Fibroblast of peridontal ligament (primary cell): ENCODE results near the gene DTNBP1.

Experiments
- DNase-seq: peaks from one replicate; pipeline ENCODE4 v3.0.0-alpha.2; 2010; ENCODE audit errors: extremely low read depth

The DTNBP1 gene

DNA sequence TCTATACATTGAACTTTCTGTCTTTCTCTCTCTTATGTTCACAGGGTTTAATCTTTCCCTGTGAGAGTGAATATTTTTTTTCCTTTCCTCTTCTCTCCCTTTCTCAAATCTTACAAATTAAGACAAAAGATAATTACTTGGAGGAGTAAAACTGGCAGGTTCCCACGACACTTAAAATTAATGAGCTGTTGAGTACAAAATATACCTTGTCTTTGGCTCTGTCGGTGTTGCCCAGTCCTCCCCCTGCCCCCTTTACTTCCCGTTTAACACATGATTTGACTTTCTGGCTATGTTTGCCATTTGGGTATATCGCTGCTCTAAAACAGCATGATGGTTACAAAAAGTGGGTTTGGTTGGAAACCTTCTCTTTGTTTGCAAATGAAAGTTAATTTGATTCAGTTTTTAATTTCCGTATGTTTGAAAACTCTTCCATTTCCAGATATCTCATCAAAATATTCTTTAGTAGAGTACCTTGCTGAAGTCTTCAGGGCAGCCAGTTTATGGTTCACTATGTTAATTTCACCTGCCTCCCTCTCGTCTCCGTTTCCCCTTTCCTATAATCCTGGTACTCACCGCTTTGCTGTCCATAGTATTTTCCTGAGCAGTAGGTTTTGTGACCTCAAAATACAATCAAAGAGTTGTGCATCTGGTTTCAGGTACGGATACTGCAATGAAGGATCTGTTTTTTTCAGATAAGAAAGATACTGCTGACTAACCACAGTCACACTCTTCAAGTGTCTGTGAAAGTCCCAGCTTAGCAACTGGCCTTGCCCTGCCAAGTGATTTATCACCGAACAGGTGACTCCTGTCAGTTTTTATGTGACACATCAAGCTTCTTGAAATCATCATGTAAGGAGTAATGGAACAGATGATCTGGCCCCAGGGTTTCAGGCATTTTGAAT is 181.2 kb downstream of the DTNBP1 start:
- DNase-seq: no peak

DNA sequence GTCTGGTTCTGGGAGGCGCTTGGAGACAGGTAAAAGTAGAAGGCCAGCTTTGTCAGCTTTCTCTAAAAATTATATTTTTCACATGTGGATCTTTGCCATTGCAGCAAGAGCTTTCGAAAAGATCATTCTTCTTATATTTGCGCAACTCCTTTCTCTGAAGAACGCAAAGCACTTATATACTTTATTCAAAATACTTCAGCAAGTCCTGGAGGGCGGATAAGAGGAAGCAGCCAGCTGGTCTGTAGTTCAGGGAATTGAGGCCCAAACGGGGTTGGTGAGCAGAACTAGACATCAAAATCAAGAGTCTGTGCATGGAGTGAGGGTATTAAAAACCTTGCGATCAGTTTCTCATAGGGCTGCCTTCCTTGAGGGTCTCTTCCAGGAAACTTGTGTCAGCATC is 182.3 kb downstream of the DTNBP1 start:
- no peak for DNase-seq

DNA sequence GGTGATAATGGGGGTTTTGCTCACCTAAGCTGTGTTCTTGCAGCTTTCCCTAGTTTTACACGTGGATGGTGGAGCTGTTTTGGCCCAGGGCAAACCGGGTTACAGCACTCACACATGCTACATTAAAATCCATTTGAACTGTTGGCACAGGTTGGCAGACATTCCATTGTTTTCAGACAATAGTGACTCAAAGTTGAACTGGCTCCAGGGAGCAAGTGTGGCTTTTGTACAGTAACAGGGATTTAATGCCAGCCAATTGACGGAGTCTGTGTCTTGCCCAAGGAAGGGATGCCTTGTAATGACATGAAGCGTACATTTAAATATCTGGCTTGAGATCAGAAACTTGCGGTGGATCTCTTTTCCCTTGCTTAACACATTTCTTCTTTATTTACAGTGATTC is 183.1 kb downstream of the DTNBP1 start:
- DNase-seq: no peak

DNA sequence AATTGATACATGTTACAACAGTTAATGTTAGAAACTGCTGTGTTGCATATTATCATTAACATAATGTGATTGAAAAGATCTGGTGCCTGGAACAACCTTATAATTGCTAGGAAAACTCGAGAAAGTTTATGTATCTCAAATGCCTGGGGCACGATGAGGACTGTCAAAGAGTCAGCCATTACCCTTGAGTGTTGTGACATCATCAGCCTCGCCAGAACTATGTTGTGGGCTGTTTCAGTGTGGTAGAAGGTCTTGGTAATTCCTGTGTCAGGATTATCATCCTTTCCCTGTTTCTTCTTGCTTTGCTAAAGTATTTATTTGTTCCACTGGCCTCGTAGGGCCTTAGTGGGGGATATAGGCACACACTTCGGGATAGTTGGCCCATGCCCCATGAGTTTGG is 185.1 kb downstream of the DTNBP1 start:
- DNase-seq: peak; percentile 26

DNA sequence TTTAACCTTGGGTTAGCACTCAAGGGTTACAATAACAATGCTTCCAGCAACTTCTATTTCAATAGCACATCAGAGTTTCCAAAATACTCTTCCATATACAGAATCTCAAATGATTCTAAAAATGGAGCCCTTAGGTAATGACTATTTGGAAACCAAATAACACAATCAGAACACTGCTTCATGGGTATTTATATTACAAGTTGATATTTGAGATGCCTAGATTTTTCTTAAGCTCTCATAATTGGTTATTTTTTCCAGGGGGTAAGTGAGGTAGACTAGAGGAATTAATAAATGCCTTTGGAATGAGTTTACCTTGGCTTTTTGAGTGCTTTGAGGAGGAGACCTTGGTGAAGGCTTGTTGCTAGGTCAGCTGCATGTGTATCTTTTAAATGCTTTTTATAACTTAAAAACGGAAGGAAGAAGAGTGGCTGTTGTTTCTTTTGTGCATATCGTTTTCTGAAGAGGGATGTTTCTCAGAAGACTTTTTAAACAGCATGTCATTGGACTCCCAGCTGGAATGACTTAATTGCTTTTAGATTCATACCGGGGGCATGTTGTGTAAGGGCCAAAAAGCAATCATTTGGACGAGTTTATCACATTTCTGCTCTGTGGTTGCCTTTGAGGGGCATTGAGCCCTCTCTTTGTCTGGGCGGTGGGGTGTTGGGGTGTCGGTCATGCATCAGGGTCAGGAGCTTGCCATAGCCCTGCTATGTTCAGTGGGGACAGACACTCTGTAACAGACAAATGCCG is 186.0 kb downstream of the DTNBP1 start:
- peak; percentile 58 for DNase-seq

DNA sequence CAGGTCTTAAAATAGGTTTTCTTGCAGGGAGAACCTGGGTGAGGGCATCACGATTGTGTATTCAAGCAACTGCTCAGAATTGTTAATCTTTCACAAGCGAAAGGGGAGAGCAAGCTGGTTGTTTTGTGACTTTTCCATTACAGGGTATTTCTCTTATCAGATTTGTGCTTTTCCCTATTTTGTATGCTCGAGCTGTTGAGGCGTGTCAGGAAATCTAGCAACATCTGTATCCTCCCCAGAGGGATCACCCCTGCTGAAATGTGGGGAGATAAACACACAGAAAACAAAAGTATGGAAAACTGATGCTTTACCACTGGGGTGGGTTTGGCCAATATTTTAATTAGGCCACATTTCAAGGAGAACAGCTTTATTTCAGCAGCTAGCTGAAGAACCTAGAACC is 187.0 kb downstream of the DTNBP1 start:
- no peak for DNase-seq

DNA sequence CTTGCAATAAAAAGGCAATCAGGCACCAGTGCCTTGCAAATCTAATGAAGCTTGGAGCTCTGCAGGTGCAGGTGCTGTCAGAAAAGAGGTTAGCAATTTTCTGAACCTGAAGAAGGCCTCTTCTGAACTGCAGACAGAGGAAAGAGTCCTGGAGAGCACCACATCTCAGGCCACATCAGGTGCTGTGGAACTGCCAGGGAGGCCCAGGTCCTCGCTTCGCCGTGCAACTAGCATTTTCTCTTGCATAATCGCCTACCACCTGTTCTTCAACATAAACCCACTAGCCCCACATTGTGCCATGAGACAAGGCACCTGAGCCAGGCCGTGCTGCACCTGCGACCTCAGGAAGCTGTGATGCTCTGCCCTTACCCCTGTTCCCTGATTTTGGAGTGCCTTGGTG is 187.6 kb downstream of the DTNBP1 start:
- DNase-seq: no peak

DNA sequence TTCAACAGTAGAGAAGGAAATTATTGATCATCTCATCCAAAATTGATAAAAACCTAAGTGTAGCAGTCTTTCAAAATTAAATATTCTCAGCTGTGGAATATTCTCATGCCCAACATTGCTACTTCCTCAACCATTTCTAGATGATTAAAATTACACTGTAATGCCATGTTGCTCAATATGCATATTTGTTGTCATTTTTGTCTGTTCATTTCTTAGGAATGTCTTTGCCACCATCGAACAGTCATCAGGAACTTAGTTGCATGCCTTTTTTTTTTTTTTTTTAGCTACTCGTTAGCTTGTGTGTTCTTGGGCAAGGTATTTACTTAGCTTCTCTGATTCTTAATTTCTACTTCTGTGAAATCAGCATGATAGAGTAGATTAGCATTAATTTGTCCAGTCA is 188.6 kb downstream of the DTNBP1 start:
- peak; percentile 86 for DNase-seq

DNA sequence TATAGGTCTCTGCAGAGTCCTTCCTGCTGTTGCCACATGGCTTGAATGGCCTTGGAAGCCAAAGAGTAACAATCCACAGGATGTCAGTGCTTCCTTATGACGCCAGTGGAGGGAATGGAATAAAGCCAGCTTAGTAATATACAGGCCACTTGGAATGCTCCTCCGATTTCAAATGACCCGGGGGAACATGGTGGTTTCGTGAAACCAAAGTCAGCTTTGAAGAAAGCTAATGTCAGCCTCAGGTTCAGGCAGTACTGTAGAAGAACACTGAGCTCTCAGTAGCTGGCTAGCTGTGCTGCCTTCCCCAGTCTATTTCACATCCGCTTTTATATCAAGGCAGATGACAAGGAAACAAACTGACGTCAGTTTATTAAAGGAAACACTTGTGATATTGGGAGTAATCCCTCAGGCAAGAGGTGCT is 189.1 kb downstream of the DTNBP1 start:
- peak; percentile 95 for DNase-seq

DNA sequence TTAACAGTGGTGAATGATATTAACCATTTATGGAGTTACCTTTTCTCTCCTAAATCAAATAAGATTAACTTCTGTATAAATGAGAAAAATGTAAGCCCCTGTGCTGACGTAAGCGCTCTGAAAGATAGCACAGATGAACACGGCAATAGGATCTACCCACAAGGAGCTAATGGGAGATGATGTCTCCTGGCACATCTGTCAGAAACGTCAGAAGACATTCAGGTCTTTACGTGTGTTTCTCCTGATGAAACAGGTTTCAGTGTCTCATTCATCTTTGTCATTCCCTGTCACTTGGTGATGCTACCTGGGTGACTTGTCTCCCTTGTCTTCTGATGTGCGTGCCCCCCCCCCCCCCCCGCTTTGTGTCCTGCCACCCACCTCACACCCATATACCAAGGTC is 189.7 kb downstream of the DTNBP1 start:
- DNase-seq: no peak
